ENCODE results near the gene PDPN.

GRCh38 chr1:13556224-13556764 lies 27.3 kb upstream of the PDPN start:
- TF ChIP-seq POLR2A (IDR thresholded peaks at IDR 0.05; ENCODE audit: low read depth, low read length), result no peak
- TF ChIP-seq POLR2AphosphoS5 (IDR thresholded peaks at IDR 0.05; ENCODE audit: low read depth, low read length), result no peak
- no peak for TF ChIP-seq TAF1 (IDR thresholded peaks at IDR 0.05; ENCODE audit: borderline replicate concordance, low read depth, low read length)

All from GM12892 (cell line).